Esophagus muscularis mucosa (tissue), 4 donors: ENCODE data around the gene ELMO2. TPM values are rescaled to one million over a fixed set of nuclear protein-coding genes. Genes with fewer than 3 reads are reported as not detected.

Experiments
- DNase-seq: peaks from one replicate; pipeline ENCODE4 v3.0.0-alpha.2; 2017; ENCODE audit errors: extremely low spot score
- H3K27ac ChIP-seq, 4 donors: fragments of 200-600 bp; sonication (generic); replicated peaks in 1 of 4; 1 replicate in 3 of 4; 2 replicates in 1 of 4; pipeline ENCODE4 v1.5.1; 2016 to 2019; ENCODE audit warnings: mild to moderate bottlenecking in 1 of 4
- H3K27me3 ChIP-seq, 4 donors: fragments of 200-600 bp; sonication (generic); one replicate each; pipeline versions ENCODE4 v1.5.1 to v1.6.0; 2016 to 2019
- H3K36me3 ChIP-seq, 4 donors: fragments of 200-600 bp; sonication (generic); one replicate each; pipeline ENCODE4 v1.5.1; 2016 to 2019
- H3K4me1 ChIP-seq, 4 donors: fragments of 200-600 bp; sonication (generic); one replicate each; pipeline ENCODE4 v1.5.1; 2016 to 2019
- H3K4me3 ChIP-seq, 4 donors: fragments of 200-600 bp; sonication (generic); 1 replicate in 2 of 4; 2 replicates in 2 of 4; pipeline ENCODE4 v1.5.1; 2016 to 2019; ENCODE audit warnings: mild to moderate bottlenecking in 4 of 4, moderate library complexity in 1 of 4
- H3K9me3 ChIP-seq, 4 donors: fragments of 200-600 bp; sonication (generic); 1 replicate in 3 of 4; 2 replicates in 1 of 4; pipeline ENCODE4 v1.5.1; 2016 to 2019
- CTCF ChIP-seq, 3 experiments: fragments of 200-600 bp in 2 of 3; fragments of 450-650 bp in 1 of 3; sonication (generic) in 2 of 3; IDR thresholded peaks; one replicate each; pipeline ENCODE4 v1.5.1; 2017 to 2019; ENCODE audit warnings: antibody characterized with exemption in 3 of 3, mild to moderate bottlenecking in 2 of 3, moderate library complexity in 1 of 3
- EP300 ChIP-seq: sonication (generic); formaldehyde crosslinking; IDR thresholded peaks from one replicate; pipeline ENCODE4 v1.6.1; 2017; ENCODE audit warnings: antibody characterized with exemption
- POLR2A ChIP-seq: fragments of 450-650 bp; IDR thresholded peaks from one replicate; pipeline ENCODE4 v1.6.1; 2017; ENCODE audit warnings: antibody characterized with exemption, moderate library complexity, mild to moderate bottlenecking, low read depth
- POLR2AphosphoS5 ChIP-seq, 2 donors: sonication (generic); formaldehyde crosslinking; IDR thresholded peaks; one replicate each; pipeline ENCODE4 v1.6.1; 2017; ENCODE audit warnings: antibody characterized with exemption in 2 of 2
- WGBS: methylation state at CpG from one replicate; pipeline ENCODE4 v1.1.5; 2018; 5-methylcytosine and 5-hydroxymethylcytosine counted together
- intact Hi-C: fragments of 100-400 bp; cut with DNase I; formaldehyde crosslinking; loops from one replicate; pipeline ENCODE4 v1.15.1; 2023
- total RNA-seq, 4 donors: library from RNA; depleted of rRNA; stranded (reverse); fragments of >200 nt; gene quantifications; one replicate each; pipeline versions ENCODE4 v1.1.0 to v1.2.1, GENCODE V29; 2016

ELMO2 gene
- total RNA-seq, 4 donors from 2014 or later = 35.3 to 61.4 (median 51.8) TPM

- DNase-seq = no peak
- peaks cover 79 to 100% (median 100%) of the 10 kb centered on the region in 4 donors for H3K36me3 ChIP-seq
- intact Hi-C loops = no loop called here
- H3K27me3 ChIP-seq = no peaks in the 10 kb centered on the region
- H3K9me3 ChIP-seq = no peaks in the 10 kb centered on the region
- H3K4me3 ChIP-seq = no peak overlapping the region
- WGBS = 76% methylated on average over 4 of the region's 4 CpGs
- TF ChIP-seq POLR2A (no peak), CTCF (IDR thresholded peaks at IDR 0.05) (no peak), POLR2AphosphoS5 (IDR thresholded peaks at IDR 0.05) (no peak), EP300 (no peak)
- H3K27ac ChIP-seq = no peak overlapping the region
- no peaks in the 10 kb centered on the region for H3K4me1 ChIP-seq
These were observed 30.1 kb downstream of the ELMO2 start for GRCh38 chr20:46376196-46376785.

GRCh38 chr20:46375771-46376170, 30.6 kb downstream of the ELMO2 start:
- TF ChIP-seq POLR2AphosphoS5 (IDR thresholded peaks at IDR 0.05) (no peak), POLR2A (no peak), EP300 (no peak), CTCF (IDR thresholded peaks at IDR 0.05) (no peak)
- Histone ChIP-seq H3K9me3 (no peaks in the 10 kb centered on the region), H3K27ac (no peak overlapping the region), H3K4me3 (no peak overlapping the region), H3K27me3 (no peaks in the 10 kb centered on the region), H3K36me3 (peaks cover 81 to 100% (median 100%) of the 10 kb centered on the region in 4 donors), H3K4me1 (no peaks in the 10 kb centered on the region)
- intact Hi-C loops = no loop called here
- 83% methylated on average over 5 of the region's 5 CpGs for WGBS
- no peak for DNase-seq

GRCh38 chr20:46374383-46374782, 32.0 kb downstream of the ELMO2 start:
- Histone ChIP-seq H3K9me3 (no peaks in the 10 kb centered on the region), H3K4me1 (no peaks in the 10 kb centered on the region), H3K36me3 (peaks cover 80 to 100% (median 100%) of the 10 kb centered on the region in 4 donors), H3K4me3 (no peak overlapping the region), H3K27ac (no peak overlapping the region), H3K27me3 (no peaks in the 10 kb centered on the region)
- intact Hi-C loops = no loop called here
- DNase-seq = no peak
- 86% methylated on average over 7 of the region's 7 CpGs for WGBS
- TF ChIP-seq POLR2AphosphoS5 (IDR thresholded peaks at IDR 0.05) (no peak), POLR2A (no peak)

GRCh38 chr20:46371656-46372055, 34.8 kb downstream of the ELMO2 start:
- peaks cover 0 to 4% (median 3%) of the 10 kb centered on the region in 4 donors for H3K4me1 ChIP-seq
- no peak for DNase-seq
- H3K27me3 ChIP-seq = no peaks in the 10 kb centered on the region
- H3K36me3 ChIP-seq = peaks cover 78 to 100% (median 99%) of the 10 kb centered on the region in 4 donors
- H3K9me3 ChIP-seq = no peaks in the 10 kb centered on the region
- TF ChIP-seq POLR2AphosphoS5 (IDR thresholded peaks at IDR 0.05) = no peak
- TF ChIP-seq POLR2A = no peak
- TF ChIP-seq EP300 = no peak
- TF ChIP-seq CTCF (IDR thresholded peaks at IDR 0.05) = no peak
- WGBS = 80% methylated on average over 8 of the region's 10 CpGs
- H3K4me3 ChIP-seq = no peak overlapping the region
- H3K27ac ChIP-seq = no peak overlapping the region
- intact Hi-C loops = no loop called here

GRCh38 chr20:46368902-46369268, 37.5 kb downstream of the ELMO2 start:
- intact Hi-C loops = no loop called here

More at GRCh38 chr20:46368902-46369268, 37.5 kb downstream of the ELMO2 start:
- Histone ChIP-seq H3K27me3 (peaks cover 0 to 4% (median 0%) of the 10 kb centered on the region in 4 donors), H3K27ac (no peak overlapping the region), H3K4me1 (peaks cover 10 to 15% (median 13%) of the 10 kb centered on the region in 4 donors), H3K9me3 (no peaks in the 10 kb centered on the region), H3K4me3 (no peak overlapping the region), H3K36me3 (peaks cover 63 to 88% (median 84%) of the 10 kb centered on the region in 4 donors)
- WGBS = 75% methylated on average over 5 of the region's 5 CpGs
- TF ChIP-seq POLR2A (no peak), EP300 (no peak), POLR2AphosphoS5 (IDR thresholded peaks at IDR 0.05) (no peak), CTCF (IDR thresholded peaks at IDR 0.05) (no peak)
- no peak for DNase-seq
